SK-N-SH treated with all-trans-retinoic acid at 6 μM for 48 hours (cell line): Measurements from ENCODE around the gene ACSL1.
"Not testable (repeated sequence)": the region's sequence is repeated elsewhere in the genome, so short reads cannot be mapped to it uniquely, and the experiment has no call there.

Source experiments
- ATAC-seq: fragments of 200-7000 bp; cut with Tn5 transposase; 3 replicates; pipeline ENCODE4 v1.9.1; 2020; ENCODE audit warnings: mild to moderate bottlenecking, moderate library complexity
- ARNTL ChIP-seq: fragments of 450-650 bp; formaldehyde crosslinking; IDR thresholded peaks from 2 replicates; pipeline ENCODE4 v1.5.0; 2020; ENCODE audit warnings: low read depth, mild to moderate bottlenecking, moderate library complexity, borderline replicate concordance
- BACH2 ChIP-seq: fragments of 250-450 bp; sonication (Bioruptor Pico); IDR thresholded peaks from 2 replicates; pipeline ENCODE4 v1.9.0; 2021; ENCODE audit warnings: mild to moderate bottlenecking, borderline replicate concordance
- CREB5 ChIP-seq: fragments of 250-450 bp; sonication (Bioruptor Pico); IDR thresholded peaks from 2 replicates; pipeline ENCODE4 v1.5.1; 2020; ENCODE audit warnings: low read depth, mild to moderate bottlenecking, moderate library complexity
- ESRRG ChIP-seq: fragments of 250-450 bp; sonication (Bioruptor Pico); IDR thresholded peaks from 2 replicates; pipeline ENCODE4 v1.6.1; 2021; ENCODE audit warnings: mild to moderate bottlenecking
- GLIS3 ChIP-seq: fragments of 250-450 bp; sonication (Bioruptor Pico); IDR thresholded peaks from 2 replicates; pipeline ENCODE4 v1.5.0; 2020; ENCODE audit warnings: mild to moderate bottlenecking, moderate library complexity
- ISL1 ChIP-seq: fragments of 250-450 bp; sonication (Bioruptor Pico); IDR thresholded peaks from 2 replicates; pipeline ENCODE4 v2.1.2; 2022; ENCODE audit warnings: mild to moderate bottlenecking, moderate library complexity
- OSR1 ChIP-seq: fragments of 250-450 bp; sonication (Bioruptor Pico); IDR thresholded peaks from 2 replicates; pipeline ENCODE4 v1.8.0; 2022; ENCODE audit warnings: moderate library complexity, mild to moderate bottlenecking, inconsistent platforms
- POU6F1 ChIP-seq: fragments of 250-450 bp; sonication (Bioruptor Pico); IDR thresholded peaks from 2 replicates; pipeline ENCODE4 v1.8.0; 2021; ENCODE audit warnings: low read depth, mild to moderate bottlenecking, moderate library complexity, borderline replicate concordance
- PPARA ChIP-seq: fragments of 250-450 bp; sonication (Bioruptor Pico); IDR thresholded peaks from 2 replicates; pipeline ENCODE4 v1.5.0; 2020; ENCODE audit warnings: mild to moderate bottlenecking, borderline replicate concordance
- SNAI2 ChIP-seq: fragments of 250-450 bp; sonication (Bioruptor Pico); IDR thresholded peaks from 2 replicates; pipeline ENCODE4 v1.5.0; 2020; ENCODE audit warnings: mild to moderate bottlenecking, moderate library complexity
- TCF4 ChIP-seq: fragments of 250-450 bp; sonication (Bioruptor Pico); IDR thresholded peaks from 2 replicates; pipeline ENCODE4 v1.8.0; 2021; ENCODE audit warnings: mild to moderate bottlenecking, moderate library complexity, borderline replicate concordance
- TOX ChIP-seq: fragments of 250-450 bp; sonication (Bioruptor Pico); IDR thresholded peaks from 2 replicates; pipeline ENCODE4 v1.8.0; 2021; ENCODE audit warnings: mild to moderate bottlenecking, moderate library complexity, borderline replicate concordance
- TSHZ2 ChIP-seq: fragments of 250-450 bp; sonication (Bioruptor Pico); IDR thresholded peaks from 2 replicates; pipeline ENCODE4 v1.5.0; 2020; ENCODE audit warnings: mild to moderate bottlenecking, moderate library complexity
- ZC3H10 ChIP-seq: fragments of 250-450 bp; sonication (Bioruptor Pico); IDR thresholded peaks from 2 replicates; pipeline ENCODE4 v1.5.1; 2021; ENCODE audit warnings: mild to moderate bottlenecking, moderate library complexity
- ZFP3 ChIP-seq: fragments of 250-450 bp; sonication (Bioruptor Pico); IDR thresholded peaks from 2 replicates; pipeline ENCODE4 v1.5.0; 2020; ENCODE audit warnings: mild to moderate bottlenecking, moderate library complexity
- ZFP30 ChIP-seq: fragments of 450-650 bp; formaldehyde crosslinking; IDR thresholded peaks from 2 replicates; pipeline ENCODE4 v1.5.0; 2022; ENCODE audit warnings: mild to moderate bottlenecking, moderate library complexity
- ZNF8 ChIP-seq: fragments of 450-650 bp; formaldehyde crosslinking; IDR thresholded peaks from 2 replicates; pipeline ENCODE4 v1.5.0; 2020; ENCODE audit warnings: mild to moderate bottlenecking, moderate library complexity

The ACSL1 gene

GRCh38 chr4:184782731-184783373 lies 42.9 kb downstream of the ACSL1 start:
- no peak for ATAC-seq
- TF ChIP-seq ZC3H10 (CRISPR knock-in tag): no peak

- not testable (repeated sequence) for ATAC-seq
These were observed 46.6 kb downstream of the ACSL1 start for GRCh38 chr4:184779160-184779559.

- no peak for ATAC-seq
- TF ChIP-seq PPARA (CRISPR knock-in tag) (no peak), ZNF8 (CRISPR knock-in tag) (no peak), TOX (CRISPR knock-in tag) (no peak), SNAI2 (CRISPR knock-in tag) (no peak), ARNTL (no peak), ZFP30 (no peak), TCF4 (CRISPR knock-in tag) (no peak), ISL1 (no peak), OSR1 (CRISPR knock-in tag) (no peak), GLIS3 (no peak)
These were observed 47.4 kb downstream of the ACSL1 start for GRCh38 chr4:184778325-184778724.

GRCh38 chr4:184776821-184777220 lies 48.9 kb downstream of the ACSL1 start:
- TF ChIP-seq ZFP3 (CRISPR knock-in tag) (no peak), PPARA (CRISPR knock-in tag) (no peak), TSHZ2 (CRISPR knock-in tag) (no peak), ESRRG (CRISPR knock-in tag) (no peak), ZFP30 (no peak), ARNTL (no peak)
- TF ChIP-seq, all 23 proteins: peak for 0
- ATAC-seq: no peak

- TF ChIP-seq CREB5 (CRISPR knock-in tag) (no peak), ISL1 (no peak), TCF4 (CRISPR knock-in tag) (no peak), BACH2 (CRISPR knock-in tag) (no peak), PPARA (CRISPR knock-in tag) (no peak), POU6F1 (CRISPR knock-in tag) (no peak), ARNTL (no peak), TSHZ2 (CRISPR knock-in tag) (no peak), ZFP30 (no peak)
- ATAC-seq: no peak
These were observed 49.8 kb downstream of the ACSL1 start for GRCh38 chr4:184775854-184776555.
